Mammary epithelial cell (primary cell): ENCODE results near the gene HMGN1.
"Not testable (repeated sequence)": the region's sequence is repeated elsewhere in the genome, so short reads cannot be mapped to it uniquely, and the experiment has no call there.

Experiments used
- CTCF ChIP-seq, 2 donors: IDR thresholded peaks in 1 of 2; conservative IDR thresholded peaks in 1 of 2; 2 replicates each; pipeline ENCODE4 v1.5.1; 2011 to 2012; ENCODE audit warnings: inconsistent platforms in 2 of 2, low read length in 2 of 2, mild to moderate bottlenecking in 2 of 2, control low read depth in 1 of 2, low read depth in 1 of 2; ENCODE audit not compliant: insufficient read depth in 1 of 2; ENCODE audit errors: extremely low read depth in 1 of 2
- EZH2 ChIP-seq: IDR thresholded peaks from 2 replicates; pipeline ENCODE4 v1.6.1; 2012; ENCODE audit warnings: low read length, inconsistent platforms, borderline replicate concordance

- TF ChIP-seq CTCF (conservative IDR thresholded peaks at IDR 0.05 in 1 of 2, IDR thresholded peaks at IDR 0.05 in 1 of 2; ENCODE audit: extremely low read depth in 1 of 2, insufficient read depth in 1 of 2, low read depth in 1 of 2, low read length in 2 of 2); EZH2: not testable (repeated sequence)
These were observed 33.2 kb upstream of the HMGN1 start for GRCh38 chr21:39382096-39382495.
